D341Med (cell line): ENCODE results near the gene CHMP6.
A peak's percentile ranks its signal among the peaks of the same experiment; 100 is the strongest.

Experiments used
- DNase-seq: peaks from one replicate; pipeline ENCODE4 v3.0.0; 2012; ENCODE audit warnings: low spot score

CHMP6 gene

DNA sequence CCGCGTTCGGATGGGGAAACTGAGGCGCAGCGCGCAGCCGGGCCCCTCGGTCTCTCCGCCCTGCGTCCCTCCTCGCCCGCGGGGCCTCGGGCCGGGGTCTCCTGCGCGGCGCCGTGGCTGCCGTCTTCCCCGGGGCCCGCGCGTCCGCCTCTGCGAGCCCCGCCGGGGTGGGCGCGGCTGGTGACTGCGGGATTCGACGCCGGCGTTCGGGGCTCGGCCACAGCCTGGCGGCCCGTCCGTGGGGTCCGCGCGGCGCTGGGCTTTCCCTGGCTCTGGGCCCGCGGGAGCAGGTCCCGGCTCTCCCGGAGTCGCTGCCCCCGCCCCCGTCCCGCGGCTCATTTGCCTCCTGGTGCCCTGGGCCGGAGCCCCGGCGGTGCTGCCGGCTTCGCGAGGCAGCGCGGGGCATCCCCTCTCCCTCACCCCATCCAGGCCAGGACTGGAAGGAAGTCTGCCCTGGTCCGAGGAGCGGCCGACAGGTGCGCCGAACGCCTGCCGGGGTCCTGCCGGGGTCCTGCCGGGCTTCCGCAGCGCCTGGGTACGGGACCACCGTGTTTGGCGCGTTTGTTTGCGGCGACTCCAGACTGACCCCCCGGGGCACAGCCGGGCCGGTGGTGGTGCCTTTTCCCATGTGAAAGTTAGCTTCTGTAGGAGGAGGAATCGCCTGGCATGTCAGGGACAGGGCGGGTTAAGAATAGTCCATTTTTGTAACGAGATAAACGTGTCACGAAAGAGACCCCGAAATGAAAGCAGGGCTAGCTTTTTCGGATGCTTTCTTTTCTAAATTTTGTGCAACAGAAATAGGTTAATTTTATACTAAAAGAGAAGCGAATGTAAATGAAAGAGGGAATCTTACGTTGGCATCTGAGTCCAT, 671 bp downstream of the CHMP6 start:
- DNase-seq, result peak; percentile 84

DNA sequence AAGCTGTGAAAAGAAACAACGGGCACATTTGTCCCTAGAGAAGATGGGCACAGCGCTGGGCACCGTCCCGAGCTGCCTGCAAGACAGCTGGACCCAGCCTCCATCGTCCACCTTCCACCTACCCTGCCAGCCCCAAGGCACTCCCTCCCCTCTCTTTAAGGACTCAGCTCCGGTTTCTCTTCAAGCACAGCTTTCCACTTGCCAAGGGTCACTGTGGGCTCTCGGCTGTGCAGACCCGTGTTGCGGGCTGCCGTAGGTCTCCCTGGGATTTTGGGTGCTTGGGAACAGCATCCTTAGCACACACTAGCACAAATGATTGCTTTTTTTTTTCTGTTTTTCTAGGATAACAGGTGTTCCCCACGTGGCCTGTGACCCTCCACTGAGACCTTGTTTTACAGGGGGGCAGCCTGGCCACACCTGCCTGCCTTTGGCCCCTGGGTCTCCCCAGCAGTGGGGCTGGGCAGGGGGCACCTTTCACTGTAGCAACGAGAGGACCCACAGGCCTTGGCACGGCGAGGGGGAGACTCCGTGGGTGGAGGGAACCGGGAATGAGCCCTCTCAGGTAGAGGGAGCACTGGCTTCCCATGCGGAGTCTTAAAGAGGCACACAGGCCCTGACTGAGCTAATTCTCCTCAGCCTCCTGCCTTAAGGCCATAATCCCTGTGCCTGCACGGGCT, 1.4 kb downstream of the CHMP6 start:
- peak; percentile 70 for DNase-seq

DNA sequence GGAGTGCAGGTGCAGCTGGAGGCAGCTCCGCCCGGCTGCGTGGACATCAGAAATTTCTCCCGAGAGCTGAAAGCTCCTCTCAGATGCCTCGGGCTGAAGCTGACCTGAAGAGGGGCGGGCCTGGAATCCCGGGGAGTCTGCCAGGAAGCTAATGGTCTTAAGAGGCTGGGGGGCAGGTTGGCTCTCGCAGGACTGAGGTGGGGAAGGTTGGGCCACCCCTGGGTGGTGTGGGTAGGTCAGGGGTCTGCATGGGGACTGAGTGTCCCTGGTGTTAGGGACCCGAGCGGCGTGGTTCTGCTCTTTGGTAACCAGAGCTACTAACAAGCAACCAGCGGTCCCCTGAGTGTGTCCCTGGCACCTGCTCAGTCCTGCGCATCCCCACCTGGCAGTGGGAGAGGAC, 3.5 kb downstream of the CHMP6 start:
- DNase-seq, result no peak

DNA sequence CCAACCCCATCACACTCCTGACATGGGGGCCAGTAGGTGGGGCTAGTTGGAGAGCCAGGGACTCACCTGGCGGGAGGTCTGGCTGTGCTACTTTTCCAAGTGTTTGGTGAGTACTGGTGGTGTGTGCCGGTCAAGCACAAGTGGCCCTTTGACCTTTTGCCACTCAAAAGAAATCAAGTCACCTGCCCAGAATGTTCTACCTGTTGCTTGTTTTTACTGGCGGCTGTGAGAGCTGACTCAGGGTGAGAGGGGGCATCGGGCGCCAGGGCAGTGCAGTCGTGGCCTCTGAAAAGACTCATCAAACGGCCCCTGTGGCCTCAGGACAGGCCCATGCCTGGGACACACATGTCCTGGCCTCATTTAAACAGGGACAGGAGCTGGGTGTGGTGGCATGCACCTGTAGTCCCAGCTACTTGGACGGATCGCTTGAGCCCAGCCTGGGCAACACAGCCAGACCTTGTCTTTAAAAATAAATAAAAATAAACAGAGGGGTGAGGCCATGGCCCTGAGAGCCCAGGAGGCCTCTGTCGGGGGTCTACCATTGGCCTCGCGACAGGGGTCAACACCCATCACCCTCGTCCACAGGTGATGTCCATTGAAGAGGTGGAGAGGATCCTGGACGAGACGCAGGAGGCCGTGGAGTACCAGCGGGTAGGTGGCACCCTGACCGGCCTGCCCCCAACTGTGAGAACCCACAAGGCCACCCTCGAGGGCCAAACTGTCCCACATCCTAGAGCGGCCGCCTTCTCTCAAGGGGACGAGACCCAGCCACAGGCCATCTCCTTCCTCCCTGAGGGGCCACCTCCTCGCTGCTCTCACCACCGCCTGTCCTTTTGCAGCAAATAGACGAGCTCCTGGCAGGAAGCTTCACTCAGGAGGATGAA, 5.0 kb downstream of the CHMP6 start:
- peak; percentile 35 for DNase-seq

DNA sequence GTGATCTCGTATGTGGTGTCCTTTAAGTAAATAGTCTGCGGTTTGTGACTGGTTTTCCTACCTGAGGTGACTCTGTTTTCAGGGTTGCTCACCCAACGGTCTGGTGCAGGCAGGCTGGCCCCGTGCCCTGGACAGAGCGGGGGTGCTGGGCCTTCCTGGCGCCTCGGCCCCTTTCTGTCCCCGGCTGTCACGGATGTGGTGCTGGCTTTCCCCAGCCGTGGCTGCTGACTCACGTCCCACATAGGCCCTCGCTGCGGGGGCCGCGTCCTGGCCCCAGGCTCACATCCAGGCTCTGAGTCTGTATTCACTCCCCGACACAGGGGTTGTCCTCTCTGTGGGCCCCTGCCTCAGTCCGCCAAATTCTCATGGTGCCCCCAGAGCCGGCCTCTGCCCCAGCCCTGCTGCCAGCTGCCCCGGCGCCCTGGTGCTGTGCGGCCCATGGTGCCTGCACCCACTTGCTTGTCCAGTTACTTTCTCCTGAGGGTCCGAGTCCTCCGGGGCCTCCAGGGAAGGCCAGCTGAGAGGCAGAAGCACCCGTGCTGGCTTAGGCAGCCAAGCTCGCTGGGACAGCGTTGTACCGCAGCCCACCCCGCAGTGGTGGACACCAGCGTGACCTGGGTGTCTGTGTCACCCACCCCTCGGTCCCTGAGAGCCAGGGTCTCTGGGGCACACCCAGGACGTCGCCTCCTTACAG, 5.9 kb downstream of the CHMP6 start:
- peak; percentile 35 for DNase-seq

DNA sequence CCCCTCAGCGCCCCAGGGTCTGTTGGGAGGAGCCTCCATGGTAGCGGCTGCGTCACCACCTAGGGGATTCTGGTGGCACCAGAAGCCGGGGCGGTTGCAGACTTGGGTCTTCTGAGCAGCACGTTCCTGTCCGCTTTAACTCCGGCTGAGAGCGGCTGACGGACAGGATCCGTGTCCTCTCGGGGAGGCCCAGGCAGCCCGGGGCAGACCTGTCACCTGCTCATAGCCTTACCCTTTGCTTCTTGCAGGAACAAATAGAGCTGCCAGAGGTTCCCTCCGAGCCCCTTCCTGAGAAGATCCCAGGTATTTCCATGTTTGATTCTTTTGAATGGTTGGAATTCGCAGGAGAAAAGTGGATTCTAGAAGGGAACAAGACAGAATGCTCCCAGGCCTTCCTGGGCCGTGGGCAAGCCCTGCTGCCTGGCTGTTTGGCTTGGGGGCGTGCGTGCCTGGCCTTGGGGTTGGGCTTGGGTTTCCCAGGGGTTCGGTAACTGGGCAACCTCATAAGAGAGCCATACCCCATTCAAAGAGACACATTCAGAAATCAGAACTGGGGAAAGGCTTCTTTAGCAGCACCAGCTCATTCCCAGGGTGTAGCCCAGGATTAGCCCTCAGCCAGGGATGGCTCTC, 6.6 kb downstream of the CHMP6 start:
- peak; percentile 29 for DNase-seq

DNA sequence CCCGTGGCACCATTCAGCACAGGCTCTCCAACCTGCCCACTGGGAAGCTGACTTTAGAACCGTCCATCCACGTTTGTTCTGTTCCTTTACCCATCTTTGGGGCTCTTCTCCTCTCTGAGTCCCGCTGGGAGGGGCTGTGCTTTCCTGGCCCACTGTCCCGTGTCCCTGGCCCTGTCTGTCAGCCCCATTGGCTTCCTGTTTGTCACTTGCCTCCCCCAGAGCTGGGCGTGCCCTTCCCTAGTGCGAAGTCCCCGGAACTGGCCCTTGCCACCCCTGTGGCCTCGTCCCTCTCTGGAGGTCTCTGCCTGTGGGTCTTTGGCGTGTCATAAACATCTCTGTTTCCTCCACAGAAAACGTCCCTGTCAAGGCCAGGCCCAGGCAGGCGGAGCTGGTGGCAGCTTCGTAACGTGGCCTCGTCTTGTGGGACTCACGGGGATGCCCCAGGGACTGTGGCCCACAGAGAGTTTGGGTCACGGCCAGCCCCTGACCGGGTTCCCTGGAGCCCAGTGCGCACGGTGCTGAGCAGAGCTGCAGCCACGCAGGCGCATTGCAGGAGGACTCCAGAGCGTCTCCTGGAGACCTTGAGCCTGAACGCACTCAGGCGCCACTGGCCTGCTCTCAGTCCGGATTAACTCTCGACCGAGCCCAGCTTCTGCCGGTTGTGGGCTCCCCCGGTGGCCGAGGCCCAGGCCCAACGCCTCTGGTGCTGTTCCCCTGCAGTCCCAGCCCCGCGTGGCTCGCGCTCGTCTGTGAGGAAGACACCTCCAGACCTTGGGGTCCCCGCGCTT, 7.3 kb downstream of the CHMP6 start:
- peak; percentile 53 for DNase-seq

DNA sequence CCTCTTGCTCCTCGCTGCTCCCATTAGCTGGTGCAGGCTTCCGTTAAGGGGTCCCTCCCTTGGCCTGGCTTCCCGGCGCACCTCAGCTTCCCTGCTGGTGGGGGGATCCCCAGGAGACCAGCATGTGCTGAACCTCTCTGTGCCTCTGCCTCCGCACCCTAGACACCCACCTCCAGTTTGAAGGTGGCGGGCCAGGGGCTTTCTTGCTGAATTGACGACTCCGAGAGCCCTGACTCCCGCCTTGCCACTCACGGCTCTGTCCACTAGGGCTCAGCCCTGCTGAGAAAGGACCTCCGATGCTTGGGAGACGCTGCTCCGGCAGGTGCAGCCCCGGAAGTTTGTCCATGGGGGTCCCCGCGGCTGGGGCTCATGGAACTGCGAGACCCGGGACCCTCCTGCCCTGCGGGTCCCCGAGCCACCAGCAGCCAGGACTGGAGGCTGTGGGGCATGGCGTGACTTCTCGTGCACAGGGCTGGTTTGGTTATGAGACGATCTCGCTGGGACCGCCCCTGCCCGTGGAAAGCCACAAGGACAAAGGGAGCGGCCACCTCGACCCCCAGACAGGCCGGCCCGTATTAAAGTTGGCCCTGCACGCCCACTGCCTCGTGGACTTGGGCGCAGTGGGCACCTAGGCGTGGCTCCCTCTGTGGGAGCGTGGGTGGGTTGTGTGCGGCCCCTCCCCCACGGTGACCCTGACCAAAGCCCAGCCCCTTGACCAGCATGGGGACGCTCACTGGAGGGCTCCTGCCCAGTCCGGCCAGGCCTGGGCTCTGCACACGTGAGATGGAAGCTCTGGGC, 8.1 kb downstream of the CHMP6 start:
- DNase-seq, result peak; percentile 46

DNA sequence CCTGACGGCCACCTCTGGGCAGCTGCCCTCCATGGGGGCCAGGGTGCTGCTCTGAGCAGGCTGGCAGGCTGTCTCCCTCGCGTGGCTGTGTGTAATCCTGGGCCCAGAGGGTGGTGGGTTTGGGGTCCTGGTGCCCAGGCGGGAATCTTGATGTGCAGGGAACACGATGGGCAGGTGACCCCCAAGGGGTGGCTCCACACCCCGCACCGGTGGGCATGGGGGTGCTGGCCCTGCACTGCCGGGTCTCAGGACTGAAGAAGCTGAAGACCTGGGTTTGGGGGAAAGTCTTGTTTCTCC, 8.6 kb downstream of the CHMP6 start:
- peak; percentile 40 for DNase-seq

DNA sequence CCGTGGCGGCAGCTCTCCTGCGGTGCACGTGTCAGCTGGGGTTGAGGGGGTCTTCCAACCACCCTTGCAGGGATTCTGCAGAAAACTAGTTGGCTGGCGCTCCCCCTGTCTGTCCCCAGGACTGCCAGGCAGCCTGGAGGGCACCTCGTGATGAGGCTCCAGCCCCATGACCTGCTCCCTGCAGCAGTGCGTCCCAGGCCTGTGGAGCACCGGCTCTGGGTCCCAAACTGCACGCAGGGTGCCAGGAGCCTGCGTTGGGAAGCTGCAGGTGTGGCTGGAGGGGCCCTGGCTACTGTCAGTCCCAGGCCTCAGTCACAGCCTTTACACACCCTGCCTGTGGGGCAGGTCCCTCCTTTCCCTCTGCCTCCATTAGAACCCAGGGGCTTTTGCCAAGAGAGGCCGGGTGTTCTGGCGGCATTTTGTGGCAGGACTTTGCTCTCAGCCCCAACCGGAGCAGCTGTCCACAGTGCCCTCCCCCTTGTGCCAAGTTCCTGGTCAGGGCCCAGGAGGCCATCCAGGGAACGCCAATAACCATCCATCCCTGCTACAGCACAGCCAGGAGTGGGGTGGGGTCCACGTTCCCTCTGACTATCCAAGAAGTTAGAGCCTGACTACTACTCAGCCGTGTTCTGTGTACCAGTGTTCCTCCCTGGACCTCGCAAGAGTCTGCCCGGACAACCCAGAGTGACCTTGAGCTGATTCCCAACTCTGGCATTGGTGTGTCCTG, 9.2 kb downstream of the CHMP6 start:
- peak; percentile 40 for DNase-seq

DNA sequence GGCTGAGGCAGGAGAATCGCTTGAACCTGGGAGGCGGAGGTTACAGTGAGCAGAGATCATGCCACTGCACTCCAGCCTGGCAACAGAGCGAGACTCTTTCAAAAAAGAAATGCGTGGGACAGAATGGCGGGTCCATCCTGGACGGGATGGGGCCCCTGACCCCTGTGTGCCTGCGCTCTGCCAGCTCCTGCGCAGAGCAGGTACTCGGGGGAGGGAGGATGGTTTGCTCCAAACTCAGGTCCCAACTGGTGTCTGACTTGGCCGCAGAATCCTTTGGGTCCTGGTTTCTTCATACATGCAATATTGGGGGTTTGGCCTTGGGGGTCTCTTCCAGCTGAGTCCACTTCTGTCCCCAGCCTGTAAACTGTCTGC, 10.4 kb downstream of the CHMP6 start:
- DNase-seq, result peak; percentile 58

DNA sequence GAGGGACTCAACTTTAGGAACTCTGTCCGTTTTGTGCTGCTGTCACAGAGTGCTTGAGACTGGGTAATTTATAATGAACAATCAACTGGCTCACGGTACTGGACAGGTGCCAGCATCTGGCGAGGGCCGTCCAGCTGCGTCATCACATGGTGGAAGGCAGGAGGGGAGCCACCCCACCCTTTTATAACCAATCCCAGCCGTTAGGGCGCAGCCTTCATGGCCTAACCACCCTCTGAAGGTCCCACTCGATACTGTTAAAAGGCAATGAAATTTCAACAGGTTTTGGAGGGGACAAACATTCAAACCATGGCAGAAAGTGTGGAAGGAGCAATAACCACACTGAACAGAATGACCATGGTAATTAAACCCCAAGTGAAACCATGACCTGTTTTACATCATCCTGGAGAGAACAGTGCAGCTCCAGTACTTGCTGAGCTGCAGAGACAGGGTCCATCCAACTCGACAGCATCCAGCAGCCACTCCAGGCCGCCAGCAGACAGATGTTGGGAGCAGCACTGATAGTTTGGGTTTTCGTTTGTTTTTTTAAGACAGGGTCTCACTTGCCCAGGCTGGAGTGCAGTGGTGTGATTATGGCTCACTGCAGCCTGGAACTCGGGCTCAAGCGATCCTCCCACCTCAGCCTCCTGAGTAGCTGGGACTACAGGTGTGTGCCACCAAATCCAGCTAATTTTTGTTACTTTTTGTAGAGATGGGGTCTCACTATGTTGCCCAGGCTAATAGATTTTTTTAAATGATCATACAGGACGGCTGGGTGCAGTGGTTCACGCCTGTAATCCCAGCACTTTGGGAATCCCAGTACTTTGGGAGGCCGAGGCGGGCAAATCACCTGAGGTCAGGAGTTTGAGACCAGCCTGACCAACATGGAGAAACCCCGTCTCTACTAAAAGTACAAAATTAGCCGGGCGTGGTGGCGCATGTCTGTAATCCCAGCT, 11.0 kb downstream of the CHMP6 start:
- peak; percentile 64 for DNase-seq

DNA sequence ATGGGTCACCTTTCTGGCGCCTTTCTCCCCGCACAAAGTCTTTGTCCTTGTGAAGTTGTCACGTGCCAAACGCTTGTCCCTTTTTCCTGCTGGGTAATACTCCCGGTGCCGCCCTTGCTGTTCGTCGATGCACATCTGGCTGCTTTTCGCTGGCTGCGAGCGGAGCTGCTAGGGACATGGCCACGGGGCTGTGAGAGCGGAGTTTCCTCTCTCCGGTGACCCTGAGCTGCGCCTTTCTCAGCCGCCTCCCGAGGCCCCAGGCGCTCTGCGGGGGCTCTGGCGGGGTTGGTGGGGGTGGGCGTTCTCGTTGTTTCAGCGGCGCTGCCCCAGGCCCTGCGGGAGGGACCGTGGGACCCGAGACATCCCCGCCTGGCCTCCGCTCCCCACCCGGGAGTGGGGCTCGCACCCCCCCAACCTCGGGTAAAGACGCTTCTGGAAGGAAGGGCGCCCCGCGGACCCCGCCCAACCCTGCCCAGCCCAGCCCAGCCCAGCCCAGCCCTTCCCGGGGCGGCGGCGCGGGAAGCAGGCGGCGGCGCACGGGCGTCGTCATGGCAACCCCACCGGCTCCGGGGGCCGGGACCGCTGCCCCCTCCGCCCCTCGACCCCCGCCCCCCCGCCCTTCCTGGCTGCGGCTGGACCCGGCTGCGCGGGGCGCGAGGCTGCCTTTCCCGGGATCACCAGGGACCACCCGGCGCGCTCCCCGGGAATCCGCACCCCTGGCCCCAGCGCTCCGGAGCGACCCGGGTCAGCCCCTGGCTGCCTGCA, 12.3 kb downstream of the CHMP6 start:
- DNase-seq, result peak; percentile 78

DNA sequence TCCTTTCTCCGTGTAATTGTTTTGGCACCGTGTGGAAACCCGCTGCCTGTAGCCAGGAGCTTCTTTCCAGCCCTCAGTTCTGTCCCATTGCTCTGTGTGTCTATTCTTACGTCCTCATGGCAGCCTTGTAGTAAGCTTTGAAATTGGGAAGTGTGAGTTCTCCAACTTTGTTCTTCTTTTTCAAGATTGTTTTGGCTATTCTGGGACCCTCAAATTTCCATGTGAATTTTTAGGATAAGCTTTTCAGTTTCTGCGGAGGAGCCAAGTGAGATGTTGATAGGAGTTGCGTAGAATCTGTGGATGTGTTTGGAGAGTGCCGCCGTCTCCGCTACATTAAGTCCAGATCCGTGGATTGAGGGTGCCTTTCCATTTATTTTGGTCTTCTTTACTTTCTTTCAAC, 15.2 kb downstream of the CHMP6 start:
- no peak for DNase-seq

DNA sequence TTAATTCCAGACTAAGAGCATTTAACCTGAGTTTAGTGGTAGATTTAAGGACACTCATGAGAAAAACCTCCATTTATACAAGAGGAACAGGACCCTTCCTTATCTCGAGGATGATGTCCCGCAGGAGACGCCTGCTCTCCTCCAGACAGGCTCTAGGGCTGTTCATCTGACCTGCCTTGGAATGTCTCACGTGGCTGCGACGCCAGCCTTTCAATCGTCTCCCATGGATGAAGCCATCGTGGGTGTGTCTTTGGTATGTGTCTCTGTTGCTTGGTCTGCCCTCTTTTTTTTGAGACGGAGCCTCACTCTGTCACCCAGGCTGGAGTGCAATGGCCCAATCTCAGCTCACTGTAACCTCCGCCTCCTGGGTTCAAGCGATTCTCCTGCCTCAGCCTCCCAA, 16.5 kb downstream of the CHMP6 start:
- DNase-seq, result peak; percentile 34

DNA sequence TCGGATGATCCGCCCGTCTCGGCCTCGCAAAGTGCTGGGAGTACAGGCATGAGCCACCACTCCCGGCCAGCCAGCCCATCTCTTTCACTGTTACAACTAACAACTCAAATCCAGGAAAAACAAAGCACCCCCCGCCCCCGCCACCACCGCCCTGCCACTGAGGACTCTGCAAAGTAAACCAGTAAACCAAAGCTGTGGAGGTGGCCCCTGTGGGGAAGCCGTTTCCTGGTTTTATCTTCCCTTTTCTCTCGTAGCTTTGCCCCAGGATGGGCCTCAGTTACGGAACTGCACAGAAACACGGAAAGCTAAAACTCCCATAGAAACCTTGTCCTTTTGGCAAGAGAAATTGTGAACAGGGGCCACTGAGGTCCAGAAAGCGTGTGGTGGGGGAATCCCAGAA, 17.5 kb downstream of the CHMP6 start:
- peak; percentile 25 for DNase-seq

DNA sequence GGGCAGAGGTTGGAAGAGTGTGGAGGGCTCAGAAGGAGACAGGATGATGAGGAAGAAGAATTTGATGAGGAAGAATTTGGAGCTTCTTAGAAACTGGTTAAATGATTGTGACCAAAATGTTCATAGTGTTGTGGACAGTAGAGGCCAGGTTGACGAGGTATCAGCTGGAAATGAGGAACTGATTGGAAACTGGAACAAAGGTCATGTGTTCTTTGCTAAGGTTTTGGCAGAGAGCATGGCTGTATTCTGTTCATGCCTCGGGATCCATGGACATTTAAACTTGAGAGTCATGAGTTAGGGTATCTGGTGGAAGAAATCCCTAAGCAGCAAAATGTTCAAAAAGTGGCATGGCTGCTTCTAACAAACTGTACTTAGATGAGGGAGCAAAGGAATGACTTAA, 19.3 kb downstream of the CHMP6 start:
- DNase-seq, result no peak
